NCI-H1930 (cell line): ENCODE measurements around the gene GALNT3.

ENCODE experiments used
- DNase-seq, 2 experiments: peaks; one replicate each; lab custom pipeline; 2025; lab: John Stamatoyannopoulos, UW

The GALNT3 gene

DNA sequence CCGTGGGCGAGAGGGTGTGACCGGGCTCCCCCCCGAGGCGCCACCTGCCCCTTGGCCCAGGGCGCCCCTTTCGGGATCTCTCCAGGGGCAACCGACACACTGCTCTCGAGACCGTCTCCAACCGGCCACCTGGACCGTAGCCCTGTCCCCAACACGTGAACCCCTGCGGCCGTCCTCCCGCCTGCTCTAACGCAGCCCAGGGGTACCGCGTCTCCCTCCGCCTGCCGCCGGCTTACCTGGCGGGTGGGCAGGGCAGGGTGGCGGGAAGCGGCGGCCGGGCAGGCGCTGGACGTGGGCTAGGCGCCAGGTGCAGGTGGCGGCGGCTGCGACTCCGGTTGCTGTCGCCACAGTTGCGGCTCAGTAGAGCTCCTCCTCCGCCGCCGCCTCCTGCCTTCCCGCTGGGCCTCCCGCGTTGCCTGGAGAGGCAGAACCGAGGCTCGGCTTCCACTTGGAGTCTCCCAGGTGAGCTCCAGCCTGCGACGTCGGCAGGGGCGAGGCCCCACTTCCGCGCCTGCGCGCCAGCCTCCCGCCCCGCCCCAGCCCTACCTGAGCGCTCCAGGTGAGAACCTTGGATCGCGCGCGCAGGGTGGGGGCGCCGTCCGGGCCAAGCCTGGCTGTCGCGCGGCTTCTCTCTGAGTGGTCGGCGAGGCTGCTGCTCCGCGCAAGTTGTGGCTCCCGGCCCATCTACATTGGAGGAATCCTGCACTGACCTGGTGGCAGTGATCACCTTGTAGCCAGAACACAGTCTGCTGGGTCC lies at the start of gene GALNT3:
Gene GALNT3 (minus strand): TSS at position 469 of the 757 bp plus-strand sequence. CDS start 23,547 bp downstream, outside the sequence.
- DNase-seq, result peak; percentile 60 to 71

DNA sequence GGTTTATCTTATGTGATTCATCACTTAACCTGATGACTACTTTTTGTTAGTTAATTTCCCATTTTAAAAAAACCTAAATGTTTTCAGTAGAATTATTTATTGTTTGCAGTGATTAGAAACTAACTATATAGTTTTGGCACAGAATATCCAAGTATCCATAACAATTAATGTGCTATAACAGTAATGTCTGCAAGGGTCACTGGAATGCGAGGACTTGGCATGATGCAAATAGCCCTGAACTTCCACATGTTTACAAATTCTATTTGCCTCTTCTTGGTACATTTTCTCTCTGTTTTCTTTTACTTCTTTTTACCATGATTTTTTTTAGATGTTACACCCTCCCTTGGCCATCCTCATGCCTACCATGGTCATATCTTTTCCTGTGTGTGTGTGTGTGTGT lies 49.3 kb upstream of the GALNT3 start:
- no peak for DNase-seq

DNA sequence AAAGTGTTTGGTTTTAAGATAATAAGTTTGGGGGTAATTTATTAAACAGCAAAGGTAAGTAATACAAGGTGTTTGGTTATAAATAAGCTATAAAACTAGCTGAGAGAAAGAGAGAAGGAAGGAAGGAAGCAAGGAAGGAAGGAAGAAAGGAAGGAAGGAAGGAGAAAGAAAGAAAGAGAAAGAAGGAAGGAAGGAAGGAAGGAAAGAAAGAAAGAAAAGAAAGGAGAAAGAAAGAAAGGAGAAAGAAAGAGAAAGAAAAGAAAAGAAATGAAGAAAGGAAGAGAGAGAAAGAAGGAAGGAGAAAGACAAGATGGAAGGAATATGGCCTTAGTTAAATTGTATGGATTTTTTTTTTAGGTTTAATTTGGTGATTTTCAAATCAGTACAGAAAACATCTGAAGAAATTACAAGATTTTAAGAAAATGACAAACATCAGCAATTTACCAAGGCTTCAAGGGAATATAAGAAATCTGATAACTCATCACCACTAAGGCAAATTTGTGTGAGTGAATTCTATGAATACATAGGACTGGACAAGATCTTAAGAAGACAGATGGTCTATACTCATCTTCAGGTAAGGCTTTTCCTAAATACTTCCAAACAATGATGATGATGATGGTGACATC lies 46.4 kb upstream of the GALNT3 start:
- DNase-seq, result no peak

DNA sequence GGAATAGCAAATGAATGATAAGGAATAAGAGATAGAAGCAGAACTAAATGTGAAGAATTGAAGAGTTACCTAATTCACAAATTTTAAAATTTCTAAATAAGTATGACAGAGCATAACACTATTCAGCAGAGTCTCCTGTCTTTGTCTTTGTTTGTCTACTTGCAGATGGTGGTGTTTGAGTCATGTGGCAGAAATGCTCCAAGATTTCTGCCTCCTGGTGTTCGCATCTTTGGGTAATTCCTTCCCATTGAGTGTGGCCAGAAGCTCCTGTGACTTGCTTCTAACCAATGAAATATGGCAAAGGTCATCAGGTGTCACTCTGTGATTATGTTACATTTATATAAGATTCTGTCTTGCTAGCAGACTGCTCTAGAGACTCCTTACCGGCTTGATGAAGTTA lies 45.6 kb upstream of the GALNT3 start:
- no peak for DNase-seq

DNA sequence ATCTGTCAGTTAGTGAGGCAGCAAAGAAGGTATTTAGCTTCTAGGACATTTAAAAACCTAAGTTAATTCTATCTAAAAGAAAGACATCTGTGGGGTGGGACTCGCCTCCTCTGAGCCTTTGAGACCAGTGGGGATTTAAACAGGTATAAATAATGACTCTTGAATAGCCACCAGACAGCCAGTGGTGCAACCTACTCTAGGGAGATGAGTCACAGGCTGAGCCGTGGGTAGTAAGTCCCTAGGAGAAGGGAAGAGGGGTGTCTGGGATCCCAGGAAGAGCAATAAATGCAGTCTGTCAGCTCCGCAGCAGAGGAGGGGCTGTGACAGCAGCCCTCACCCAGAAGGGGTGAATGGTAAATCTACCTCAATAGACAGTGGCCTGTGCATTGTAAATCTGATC lies 43.1 kb upstream of the GALNT3 start:
- DNase-seq, result no peak

DNA sequence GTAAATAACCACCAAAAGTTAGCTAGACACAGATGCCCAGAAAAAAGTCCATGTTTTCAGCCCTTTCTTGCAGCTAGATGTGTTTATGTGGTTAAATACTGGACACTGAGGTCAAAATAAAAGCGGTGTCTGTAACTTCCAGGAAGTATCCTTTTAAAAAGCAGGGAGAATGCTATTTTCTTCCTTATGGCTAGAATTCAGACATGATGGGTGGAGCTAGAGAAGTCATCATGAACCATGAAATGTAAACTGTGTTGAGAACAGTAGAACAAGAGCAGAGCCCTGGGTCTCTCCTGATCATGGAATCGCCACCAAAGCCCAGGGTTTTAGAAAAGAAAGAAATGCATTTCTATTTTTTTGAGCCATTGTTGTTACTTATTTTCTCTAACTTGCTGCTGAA lies 41.3 kb upstream of the GALNT3 start:
- DNase-seq, result no peak

DNA sequence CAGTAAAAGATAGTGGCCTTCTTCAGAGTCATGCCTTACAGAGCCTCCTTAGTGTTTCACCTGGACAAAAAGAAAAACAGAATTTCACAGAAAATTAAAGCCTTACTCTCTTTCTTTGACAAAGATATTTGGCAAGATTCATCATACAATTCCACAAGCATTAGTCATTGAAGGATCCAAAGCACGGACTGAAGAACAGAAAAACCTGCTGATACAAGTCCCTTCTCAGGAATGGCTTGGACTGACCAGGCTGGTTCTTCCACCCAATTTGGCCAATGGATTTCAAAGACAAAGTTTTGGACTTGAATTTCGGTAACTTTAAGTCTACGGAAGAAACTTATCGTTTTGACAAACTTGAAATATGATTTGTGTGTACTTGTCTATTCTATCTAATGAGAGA lies 39.1 kb upstream of the GALNT3 start:
- DNase-seq, result no peak

DNA sequence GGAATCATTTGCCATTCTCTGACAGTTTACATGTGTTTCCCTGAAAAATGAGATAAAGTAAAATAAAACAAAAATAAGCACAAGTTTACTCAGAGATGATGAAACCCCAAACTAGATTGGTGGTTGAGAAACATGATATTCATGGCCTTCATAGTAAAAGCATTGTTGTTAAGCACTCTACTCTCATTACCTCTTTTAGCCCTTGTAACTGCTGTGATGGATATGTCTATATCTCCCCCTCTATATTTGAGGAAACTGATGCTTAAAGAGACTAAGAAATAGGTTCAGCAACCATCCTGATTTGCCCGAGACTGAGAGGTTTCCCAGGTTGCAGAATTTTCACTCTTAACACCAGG lies 33.9 kb upstream of the GALNT3 start:
- no peak for DNase-seq

DNA sequence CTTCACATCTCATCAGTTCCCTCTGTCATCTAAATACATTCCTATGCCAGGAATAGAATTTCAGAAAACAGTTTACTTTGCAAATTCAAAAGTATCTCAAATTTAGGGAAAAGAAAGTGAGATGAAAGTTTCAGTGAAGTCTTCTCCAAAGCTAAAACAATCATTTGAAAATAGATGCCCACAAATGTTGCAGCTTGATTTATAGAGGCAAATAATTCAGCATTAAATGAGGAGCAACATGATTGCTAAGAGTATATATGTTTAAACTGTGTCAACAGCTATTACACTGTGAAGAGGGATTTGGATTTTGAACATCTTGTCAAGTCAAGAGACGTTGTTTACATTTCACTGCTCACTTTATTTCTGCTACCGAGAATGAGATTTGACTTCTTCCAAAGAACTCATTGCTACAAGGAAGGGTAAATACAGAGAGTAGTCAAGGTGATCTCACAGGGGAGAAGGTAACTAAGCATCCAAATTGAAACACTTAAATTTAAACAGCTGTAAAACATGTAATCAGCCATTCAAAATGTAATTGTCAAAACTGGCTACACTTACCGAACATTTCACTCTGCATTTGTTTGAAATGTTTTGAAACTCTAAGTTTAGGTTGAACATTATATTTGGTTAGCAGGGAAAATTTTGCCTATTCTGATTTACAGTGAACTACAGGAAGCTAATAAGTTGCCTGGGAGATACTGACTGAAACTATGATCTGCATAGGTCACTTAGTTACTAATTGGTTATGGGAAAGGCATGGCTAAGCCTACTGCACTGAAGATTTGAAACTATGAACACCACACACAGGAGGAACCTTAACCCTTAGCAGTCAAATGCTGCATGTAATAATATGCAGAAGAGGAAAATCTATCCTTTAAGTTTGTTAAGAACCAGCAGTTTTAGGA lies 33.2 kb upstream of the GALNT3 start:
- DNase-seq, result no peak

DNA sequence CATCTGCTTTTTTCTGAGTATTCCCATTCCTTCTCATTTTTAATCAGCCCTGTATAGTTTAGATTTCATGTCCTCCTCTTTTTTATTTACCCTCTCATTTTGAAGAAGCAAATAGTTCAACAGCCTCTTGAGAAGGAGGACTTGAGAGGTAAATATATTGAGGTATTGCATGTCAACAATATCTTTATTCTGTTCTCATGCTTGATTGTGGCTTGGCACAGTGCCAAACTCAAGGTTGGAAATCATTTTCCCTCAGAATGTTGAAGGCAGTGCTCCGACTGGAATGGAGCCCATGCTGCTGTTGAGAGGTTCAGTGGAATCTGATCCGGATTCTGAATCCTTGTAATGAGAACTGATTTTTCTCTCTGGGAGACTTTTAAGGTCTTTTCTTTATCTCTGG lies 31.0 kb upstream of the GALNT3 start:
- no peak for DNase-seq

DNA sequence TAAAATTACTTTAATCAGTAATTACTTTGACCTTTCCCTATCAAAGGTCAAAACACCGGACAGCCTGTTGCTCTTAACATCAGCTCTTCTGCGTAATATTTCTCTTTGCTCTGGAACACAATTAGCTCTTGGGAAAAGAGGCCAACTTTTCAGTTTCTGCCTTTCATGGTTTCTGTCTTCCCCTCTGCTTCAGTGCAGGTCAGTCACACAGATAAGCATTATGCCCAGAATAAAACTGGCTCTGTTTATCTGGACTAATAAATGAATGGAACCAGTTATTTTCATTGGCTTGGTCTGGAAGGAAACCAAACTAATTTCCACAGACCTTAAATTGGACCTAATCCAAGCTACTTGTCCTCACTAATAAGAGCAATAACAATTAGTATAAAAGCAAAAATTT lies 26.2 kb upstream of the GALNT3 start:
- no peak for DNase-seq

DNA sequence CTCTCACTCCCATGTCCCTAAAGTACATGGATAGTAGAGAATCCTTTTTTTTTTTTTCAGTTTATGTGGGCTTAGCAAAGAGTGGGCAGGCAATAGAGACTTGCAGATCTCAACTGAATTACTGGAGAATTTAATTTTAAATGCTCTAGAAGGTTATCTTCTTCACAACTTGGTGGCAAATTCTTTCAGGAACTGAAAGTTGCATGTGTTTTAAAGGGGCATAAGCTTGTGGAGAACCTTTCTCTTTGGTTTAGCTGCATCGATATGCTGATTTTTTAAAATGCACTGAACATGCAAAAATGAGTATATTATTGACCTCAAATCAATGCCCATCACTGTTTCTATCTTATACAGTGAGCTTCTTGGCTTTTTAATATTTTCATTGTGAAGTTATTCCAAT lies 24.9 kb upstream of the GALNT3 start:
- no peak for DNase-seq

DNA sequence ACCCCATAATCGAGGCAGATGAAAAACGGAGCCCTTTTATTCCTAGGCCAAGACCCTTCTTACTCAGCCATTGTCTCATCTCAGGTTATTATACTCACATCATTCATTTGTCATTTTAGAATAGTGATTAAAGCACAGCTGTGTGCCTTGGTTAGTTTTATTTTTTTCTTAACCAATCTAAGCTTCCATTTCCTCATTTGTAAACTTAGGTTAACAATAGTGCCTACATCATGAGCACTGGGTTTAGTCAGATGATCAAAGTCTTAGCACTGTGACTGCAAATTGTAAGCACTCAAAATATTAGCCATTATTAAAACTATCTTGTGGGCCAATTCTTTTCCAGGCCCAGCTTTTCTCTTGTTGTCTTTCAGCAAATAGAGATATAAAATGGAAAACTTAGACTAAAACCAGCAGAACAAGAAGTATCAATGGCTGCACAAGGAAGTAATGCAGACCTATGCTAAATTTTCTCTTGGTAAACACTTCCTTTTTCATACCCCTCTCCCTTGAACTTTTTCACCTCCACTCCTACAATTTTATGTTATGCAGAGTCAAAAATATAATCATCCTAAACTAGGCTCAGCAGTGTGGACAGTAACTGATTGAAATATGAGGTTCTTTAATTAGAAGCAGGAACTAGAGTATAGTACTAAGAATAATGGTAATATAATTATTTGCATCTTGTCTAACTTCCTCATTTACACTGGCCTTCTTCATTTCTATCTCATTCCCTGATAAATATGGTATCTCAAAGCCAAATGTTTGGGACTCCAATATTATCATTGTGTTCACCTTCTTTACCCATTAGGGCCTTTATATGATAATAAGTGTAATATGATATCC lies 21.5 kb upstream of the GALNT3 start:
- DNase-seq, result no peak

DNA sequence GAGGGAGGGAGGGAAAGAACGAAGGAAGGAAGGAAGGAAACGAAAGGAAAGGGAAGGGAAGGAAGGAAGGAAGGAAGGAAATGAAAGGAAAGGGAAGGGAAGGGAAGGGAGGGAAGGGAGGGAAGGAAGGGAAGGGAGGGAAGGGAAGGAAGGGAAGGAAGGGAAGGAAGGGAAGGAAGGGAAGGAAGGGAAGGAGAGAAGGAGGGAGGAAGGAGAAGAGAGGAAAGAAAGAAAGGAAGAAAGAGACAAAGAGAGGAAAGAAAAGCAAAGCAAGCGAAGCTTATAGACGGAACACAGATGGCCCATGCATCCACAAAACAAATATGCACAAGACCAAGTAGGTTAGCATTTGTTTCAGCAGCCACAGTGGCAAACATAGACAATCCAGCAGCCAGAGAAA lies 20.4 kb upstream of the GALNT3 start:
- no peak for DNase-seq

DNA sequence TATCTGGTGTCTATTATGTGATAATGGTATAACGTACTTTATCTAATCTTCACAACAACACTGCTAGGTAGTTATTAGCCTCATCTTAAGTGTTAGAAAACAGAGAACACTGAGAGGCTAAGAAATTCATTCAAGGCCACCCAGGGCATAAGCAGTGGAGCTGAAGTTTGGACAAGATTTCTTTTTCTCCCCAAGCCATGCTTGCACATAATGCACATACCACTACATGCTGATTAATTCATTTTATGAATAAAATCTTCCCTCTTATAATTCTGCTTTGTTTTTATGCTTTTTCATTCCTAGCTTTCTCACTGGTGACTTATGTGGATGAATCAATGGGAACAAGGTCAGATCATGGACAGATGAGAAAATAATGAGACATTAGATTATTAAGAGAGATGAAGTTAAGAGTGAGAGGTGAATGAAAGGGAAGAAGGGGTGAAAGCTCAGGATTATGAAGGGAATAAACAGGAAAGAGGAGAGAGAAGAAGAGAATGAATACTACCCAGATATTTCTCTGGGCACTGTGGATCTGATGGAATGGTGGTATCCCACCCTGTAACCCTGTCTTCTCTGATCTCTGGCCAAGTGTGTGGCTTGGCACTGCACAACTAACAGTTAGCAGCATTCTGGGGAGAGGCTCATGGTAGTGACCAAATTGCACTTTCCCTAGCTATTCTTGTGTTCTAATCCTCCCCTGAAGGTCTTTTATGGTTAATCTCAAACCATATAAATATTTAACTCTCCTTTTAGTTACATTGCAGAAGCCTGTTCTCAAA lies 17.7 kb upstream of the GALNT3 start:
- DNase-seq, result no peak

DNA sequence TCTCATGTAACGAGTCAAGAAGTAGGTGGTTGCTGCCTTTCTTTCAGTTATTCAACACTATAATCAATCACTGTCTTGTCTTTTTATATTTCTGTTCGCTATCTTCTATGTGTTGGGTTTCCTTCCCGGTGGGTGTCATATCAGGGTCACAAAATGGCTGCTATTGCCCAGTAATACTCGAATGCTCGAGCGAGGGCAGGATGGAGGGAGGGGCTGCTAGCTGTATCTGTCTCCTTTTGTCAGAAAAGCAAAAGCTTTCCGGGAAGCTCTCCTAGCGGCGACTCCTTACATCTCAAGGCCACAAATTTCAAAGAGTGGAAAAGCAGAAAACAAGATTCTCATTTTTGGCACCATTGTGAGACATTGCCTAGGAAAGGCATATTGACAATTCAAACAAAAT lies 16.4 kb upstream of the GALNT3 start:
- no peak for DNase-seq

DNA sequence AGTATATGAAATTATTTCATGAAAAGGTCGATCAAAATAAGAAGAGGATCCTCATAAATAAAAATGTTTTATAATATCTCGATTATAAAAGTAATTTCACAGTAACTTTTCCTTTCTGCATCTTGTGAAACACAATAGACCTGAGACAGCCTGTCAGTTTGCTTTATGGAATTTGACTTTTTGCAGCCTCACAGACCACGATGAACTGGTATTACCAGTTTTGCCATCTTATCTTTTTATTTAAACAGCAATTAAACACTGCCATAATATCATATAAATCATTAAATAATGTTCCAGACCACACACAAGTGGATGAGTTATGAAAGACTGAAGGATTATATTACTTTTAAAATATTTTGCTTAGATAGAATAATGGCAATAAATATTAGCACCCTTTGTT lies 10.7 kb upstream of the GALNT3 start:
- DNase-seq, result no peak

DNA sequence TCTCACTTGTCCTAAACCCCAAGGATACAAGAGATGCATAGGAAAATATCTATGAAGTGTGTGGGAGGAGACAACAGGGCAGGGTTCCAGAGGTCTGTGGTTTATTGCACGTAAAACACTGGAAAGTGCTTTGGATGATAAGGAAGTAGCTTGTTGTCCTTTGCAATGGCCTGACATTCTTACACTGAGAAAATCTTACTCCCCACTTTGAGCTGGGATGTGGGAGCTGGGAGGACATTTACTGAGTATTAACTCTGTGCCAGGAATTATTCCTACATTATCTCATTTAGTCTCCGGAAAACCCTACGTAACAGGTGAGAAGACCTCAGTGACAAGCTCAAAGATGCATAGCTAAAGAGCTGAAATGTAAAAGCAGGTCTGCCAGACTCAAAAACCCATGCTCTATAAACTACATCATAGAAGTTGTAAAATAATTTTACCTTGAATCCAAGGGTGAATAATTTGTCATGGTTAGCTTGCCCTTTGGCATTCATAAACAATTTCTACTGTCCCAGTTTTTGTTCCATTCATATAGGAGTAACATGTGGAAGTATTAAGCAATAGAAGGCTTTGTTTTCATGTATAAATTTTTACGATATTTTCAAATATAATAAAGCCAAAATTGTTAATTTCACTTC lies 9.2 kb upstream of the GALNT3 start:
- DNase-seq, result no peak

DNA sequence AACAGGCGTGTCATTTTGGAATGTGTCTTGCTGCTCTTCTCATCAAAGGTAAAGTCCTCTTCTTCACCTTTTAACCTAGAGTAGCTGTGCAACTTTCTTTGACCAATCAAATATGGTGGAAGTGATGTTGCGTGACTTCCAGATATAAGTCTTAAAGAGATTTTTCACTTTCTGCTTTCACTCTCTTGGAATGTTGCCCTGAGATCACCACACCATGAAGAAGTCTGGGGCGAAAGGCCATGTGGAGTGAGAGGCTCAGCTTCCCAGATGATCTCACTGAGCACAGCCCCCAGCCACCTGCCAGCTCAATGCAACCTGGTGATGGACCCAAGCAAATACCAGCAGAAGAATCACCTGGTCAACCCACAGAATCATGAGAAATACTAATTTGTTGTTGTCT lies 7.1 kb upstream of the GALNT3 start:
- DNase-seq, result no peak

DNA sequence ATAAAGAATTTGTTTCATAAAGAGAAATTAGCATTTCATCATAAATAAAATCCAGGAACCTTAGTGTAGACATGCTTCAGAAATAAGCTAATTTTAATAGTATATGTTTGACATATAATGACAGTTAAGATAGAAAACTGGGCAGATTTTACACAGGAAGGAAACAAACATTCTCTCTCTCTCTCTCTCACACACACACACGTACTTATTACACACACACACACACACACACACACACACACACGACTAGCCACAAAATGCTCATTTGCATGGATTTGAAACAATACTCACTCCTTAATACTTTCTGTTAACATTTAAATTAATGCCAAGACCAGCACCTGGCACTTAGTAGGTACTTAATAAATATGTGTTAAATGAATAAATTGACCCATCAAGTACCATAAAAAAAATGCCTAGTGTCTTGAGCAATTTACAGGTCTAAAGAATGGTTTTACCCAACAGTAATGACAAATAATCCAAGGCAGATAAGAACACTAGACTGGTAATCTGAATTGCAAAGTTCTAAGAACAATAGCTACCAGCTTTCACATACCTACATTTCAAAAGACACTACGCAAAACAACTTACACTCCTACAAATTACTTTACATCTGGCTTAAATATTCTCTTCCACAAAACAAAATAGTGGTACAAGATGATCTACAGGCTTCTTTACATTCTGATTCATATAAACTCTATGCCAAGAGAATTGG lies 2.9 kb upstream of the GALNT3 start:
- no peak for DNase-seq
